ENCODE data around the gene GALNT9. TPM values are rescaled to one million over a fixed set of nuclear protein-coding genes. Genes with fewer than 3 reads are reported as not detected.

GALNT9 gene
- polyA plus RNA-seq, 1 donor from 2014 or later = 13.5 TPM

DNA sequence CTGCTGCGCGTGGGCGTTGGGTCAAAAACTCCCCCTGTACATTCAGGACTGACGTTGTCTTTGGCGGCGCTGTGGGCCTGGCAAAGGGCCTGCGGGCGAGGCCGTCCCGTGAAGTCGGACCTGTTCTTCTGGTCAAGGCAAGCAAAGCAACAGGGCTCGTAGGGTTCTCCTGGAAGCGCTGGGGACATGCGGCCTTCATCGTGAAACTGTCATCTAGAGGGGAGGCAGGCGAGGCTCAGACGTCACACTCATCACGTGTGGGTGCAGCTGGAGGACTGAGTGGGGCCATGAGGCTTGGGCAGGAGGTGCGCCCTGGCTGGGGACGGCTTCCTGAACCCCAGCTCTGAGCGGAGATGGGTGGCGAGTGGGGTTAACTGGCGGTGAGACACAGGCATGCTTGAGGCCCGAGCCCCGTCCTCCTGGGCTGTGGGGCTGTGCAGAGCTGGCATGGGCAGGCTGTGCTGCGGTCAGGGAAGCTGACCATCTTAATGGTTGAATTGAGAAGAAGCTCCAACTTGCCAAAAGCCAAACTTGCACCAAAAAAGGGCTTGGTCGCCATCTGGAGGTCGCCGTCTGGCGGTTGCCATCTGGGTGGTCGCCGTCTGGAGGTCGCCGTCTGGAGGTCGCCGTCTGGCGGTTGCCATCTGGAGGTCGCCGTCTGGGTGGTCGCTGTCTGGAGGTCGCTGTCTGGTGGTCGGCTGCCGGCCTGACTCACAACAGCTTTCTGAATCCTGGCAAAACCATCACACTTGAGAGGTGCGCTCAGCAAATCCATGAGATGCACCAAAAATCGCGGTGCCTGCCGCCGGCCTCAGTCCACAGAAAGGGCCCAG lies 119.0 kb downstream of the GALNT9 start:
- Histone ChIP-seq H3F3A (ENCODE audit: insufficient read depth, low read length, poor library complexity, severe bottlenecking) (no peaks in the 10 kb centered on the region), H3K9me2 (ENCODE audit: insufficient read depth, low read length) (no peaks in the 10 kb centered on the region), H3K9me3 (ENCODE audit: low read length) (peaks cover 2% of the 10 kb centered on the region), H2AFZ (ENCODE audit: low read depth, low read length) (no peak overlapping the region), H3K79me2 (replicated peaks; ENCODE audit: insufficient read depth, low read length) (no peaks in the 10 kb centered on the region), H3K4me2 (ENCODE audit: low read length) (no peak overlapping the region), H3K36me3 (ENCODE audit: insufficient read depth, low read length) (no peaks in the 10 kb centered on the region), H4K20me1 (ENCODE audit: insufficient read depth) (no peaks in the 10 kb centered on the region), H3K4me3 (ENCODE audit: low read length) (no peak overlapping the region), H3K9ac (ENCODE audit: low read length) (no peak overlapping the region), H3K27ac (ENCODE audit: low read length) (no peak overlapping the region), H3K27me3 (ENCODE audit: insufficient read depth, low read depth, low read length) (no peaks in the 10 kb centered on the region)
- no peak for TF ChIP-seq MXI1 (conservative IDR thresholded peaks at IDR 0.05; ENCODE audit: poor library complexity, severe bottlenecking)
- no peak for TF ChIP-seq POLR2AphosphoS5 (IDR thresholded peaks at IDR 0.05)
- TF ChIP-seq RAD21 (conservative IDR thresholded peaks at IDR 0.05) = no peak
- no peak for TF ChIP-seq TAF1 (IDR thresholded peaks at IDR 0.05; ENCODE audit: low read depth)
- TF ChIP-seq, protein P1, sequence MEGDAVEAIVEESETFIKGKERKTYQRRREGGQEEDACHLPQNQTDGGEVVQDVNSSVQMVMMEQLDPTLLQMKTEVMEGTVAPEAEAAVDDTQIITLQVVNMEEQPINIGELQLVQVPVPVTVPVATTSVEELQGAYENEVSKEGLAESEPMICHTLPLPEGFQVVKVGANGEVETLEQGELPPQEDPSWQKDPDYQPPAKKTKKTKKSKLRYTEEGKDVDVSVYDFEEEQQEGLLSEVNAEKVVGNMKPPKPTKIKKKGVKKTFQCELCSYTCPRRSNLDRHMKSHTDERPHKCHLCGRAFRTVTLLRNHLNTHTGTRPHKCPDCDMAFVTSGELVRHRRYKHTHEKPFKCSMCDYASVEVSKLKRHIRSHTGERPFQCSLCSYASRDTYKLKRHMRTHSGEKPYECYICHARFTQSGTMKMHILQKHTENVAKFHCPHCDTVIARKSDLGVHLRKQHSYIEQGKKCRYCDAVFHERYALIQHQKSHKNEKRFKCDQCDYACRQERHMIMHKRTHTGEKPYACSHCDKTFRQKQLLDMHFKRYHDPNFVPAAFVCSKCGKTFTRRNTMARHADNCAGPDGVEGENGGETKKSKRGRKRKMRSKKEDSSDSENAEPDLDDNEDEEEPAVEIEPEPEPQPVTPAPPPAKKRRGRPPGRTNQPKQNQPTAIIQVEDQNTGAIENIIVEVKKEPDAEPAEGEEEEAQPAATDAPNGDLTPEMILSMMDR (IDR thresholded peaks at IDR 0.05; ENCODE audit: poor library complexity, severe bottlenecking) = no peak
- no peak for TF ChIP-seq SMC3 (conservative IDR thresholded peaks at IDR 0.05; ENCODE audit: poor library complexity)
- no peak for TF ChIP-seq EZH2 (IDR thresholded peaks at IDR 0.05; ENCODE audit: borderline replicate concordance, insufficient read depth, low read length, poor library complexity, severe bottlenecking)
- TF ChIP-seq, protein P2, sequence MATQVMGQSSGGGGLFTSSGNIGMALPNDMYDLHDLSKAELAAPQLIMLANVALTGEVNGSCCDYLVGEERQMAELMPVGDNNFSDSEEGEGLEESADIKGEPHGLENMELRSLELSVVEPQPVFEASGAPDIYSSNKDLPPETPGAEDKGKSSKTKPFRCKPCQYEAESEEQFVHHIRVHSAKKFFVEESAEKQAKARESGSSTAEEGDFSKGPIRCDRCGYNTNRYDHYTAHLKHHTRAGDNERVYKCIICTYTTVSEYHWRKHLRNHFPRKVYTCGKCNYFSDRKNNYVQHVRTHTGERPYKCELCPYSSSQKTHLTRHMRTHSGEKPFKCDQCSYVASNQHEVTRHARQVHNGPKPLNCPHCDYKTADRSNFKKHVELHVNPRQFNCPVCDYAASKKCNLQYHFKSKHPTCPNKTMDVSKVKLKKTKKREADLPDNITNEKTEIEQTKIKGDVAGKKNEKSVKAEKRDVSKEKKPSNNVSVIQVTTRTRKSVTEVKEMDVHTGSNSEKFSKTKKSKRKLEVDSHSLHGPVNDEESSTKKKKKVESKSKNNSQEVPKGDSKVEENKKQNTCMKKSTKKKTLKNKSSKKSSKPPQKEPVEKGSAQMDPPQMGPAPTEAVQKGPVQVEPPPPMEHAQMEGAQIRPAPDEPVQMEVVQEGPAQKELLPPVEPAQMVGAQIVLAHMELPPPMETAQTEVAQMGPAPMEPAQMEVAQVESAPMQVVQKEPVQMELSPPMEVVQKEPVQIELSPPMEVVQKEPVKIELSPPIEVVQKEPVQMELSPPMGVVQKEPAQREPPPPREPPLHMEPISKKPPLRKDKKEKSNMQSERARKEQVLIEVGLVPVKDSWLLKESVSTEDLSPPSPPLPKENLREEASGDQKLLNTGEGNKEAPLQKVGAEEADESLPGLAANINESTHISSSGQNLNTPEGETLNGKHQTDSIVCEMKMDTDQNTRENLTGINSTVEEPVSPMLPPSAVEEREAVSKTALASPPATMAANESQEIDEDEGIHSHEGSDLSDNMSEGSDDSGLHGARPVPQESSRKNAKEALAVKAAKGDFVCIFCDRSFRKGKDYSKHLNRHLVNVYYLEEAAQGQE (IDR thresholded peaks at IDR 0.05; ENCODE audit: borderline replicate concordance) = no peak
- no peak for TF ChIP-seq EP300 (conservative IDR thresholded peaks at IDR 0.05; ENCODE audit: poor library complexity, severe bottlenecking)

- Histone ChIP-seq H3K27ac (ENCODE audit: low read length) (no peak overlapping the region), H3K79me2 (replicated peaks; ENCODE audit: insufficient read depth, low read length) (no peaks in the 10 kb centered on the region), H3K36me3 (ENCODE audit: insufficient read depth, low read length) (no peaks in the 10 kb centered on the region), H4K20me1 (ENCODE audit: insufficient read depth) (no peaks in the 10 kb centered on the region), H3K9me3 (ENCODE audit: low read length) (peaks cover 2% of the 10 kb centered on the region), H3F3A (ENCODE audit: insufficient read depth, low read length, poor library complexity, severe bottlenecking) (no peaks in the 10 kb centered on the region), H2AFZ (ENCODE audit: low read depth, low read length) (no peak overlapping the region), H3K4me3 (ENCODE audit: low read length) (no peak overlapping the region), H3K4me2 (ENCODE audit: low read length) (no peak overlapping the region), H3K27me3 (ENCODE audit: insufficient read depth, low read depth, low read length) (no peaks in the 10 kb centered on the region), H3K9me2 (ENCODE audit: insufficient read depth, low read length) (no peaks in the 10 kb centered on the region), H3K9ac (ENCODE audit: low read length) (no peak overlapping the region)
- TF ChIP-seq TAF1 (IDR thresholded peaks at IDR 0.05; ENCODE audit: low read depth) = no peak
- no peak for TF ChIP-seq EZH2 (IDR thresholded peaks at IDR 0.05; ENCODE audit: borderline replicate concordance, insufficient read depth, low read length, poor library complexity, severe bottlenecking)
- TF ChIP-seq, protein P2 (IDR thresholded peaks at IDR 0.05; ENCODE audit: borderline replicate concordance) = no peak
- TF ChIP-seq, protein P1 (IDR thresholded peaks at IDR 0.05; ENCODE audit: poor library complexity, severe bottlenecking) = no peak
- no peak for TF ChIP-seq RAD21 (conservative IDR thresholded peaks at IDR 0.05)
- no peak for TF ChIP-seq EP300 (conservative IDR thresholded peaks at IDR 0.05; ENCODE audit: poor library complexity, severe bottlenecking)
- no peak for TF ChIP-seq POLR2AphosphoS5 (IDR thresholded peaks at IDR 0.05)
- no peak for TF ChIP-seq SMC3 (conservative IDR thresholded peaks at IDR 0.05; ENCODE audit: poor library complexity)
- TF ChIP-seq MXI1 (conservative IDR thresholded peaks at IDR 0.05; ENCODE audit: poor library complexity, severe bottlenecking) = no peak
Observed at GRCh38 chr12:132209619-132210222, 119.7 kb downstream of the GALNT9 start.
